H1 (cell line): ENCODE results near the gene SPTBN5. TPM values are rescaled to one million over a fixed set of nuclear protein-coding genes. Genes with fewer than 3 reads are reported as not detected.

Experiments
- CTCF ChIA-PET: fragments of 300-600 bp; sonication (Branson Sonifier 250); formaldehyde crosslinking; loops from one replicate; lab custom pipeline; 2021; ENCODE audit not compliant: partially characterized antibody; lab: Charles Lee
- POLR2A ChIA-PET: fragments of 300-600 bp; sonication (Branson Sonifier 250); formaldehyde crosslinking; loops from one replicate; lab custom pipeline; 2021; ENCODE audit warnings: inconsistent platforms; ENCODE audit not compliant: partially characterized antibody; lab: Charles Lee
- DNase-seq, 2 experiments: peaks; one replicate each; pipeline versions ENCODE4 v3.0.0 to v3.0.0-alpha.2; 2010 to 2022; ENCODE audit warnings: low spot score in 2 of 2, low read depth in 1 of 2, mixed read lengths in 1 of 2
- FAIRE-seq: peaks from 2 replicates; lab custom pipeline; 2011; peaks lifted over from hg19 to GRCh38; lab: Jason Lieb, UNC
- H2AFZ ChIP-seq: 2 replicates; pipeline ENCODE4 v1.8.1; 2012; ENCODE audit warnings: low read length, inconsistent platforms
- H2AK5ac ChIP-seq: 2 replicates; pipeline ENCODE4 v1.6.1; 2013; ENCODE audit warnings: low read depth, low read length
- H2BK120ac ChIP-seq: replicated peaks from 2 replicates; pipeline ENCODE3; 2013; ENCODE audit warnings: low read depth, low read length, inconsistent platforms
- H2BK12ac ChIP-seq: 2 replicates; pipeline ENCODE4 v1.6.1; 2013; ENCODE audit warnings: low read depth, low read length
- H2BK15ac ChIP-seq: 2 replicates; pipeline ENCODE4 v1.6.1; 2013; ENCODE audit warnings: low read length
- H2BK20ac ChIP-seq: 2 replicates; pipeline ENCODE4 v1.6.1; 2013; ENCODE audit warnings: low read length
- H2BK5ac ChIP-seq: 2 replicates; pipeline ENCODE4 v1.6.1; 2013; ENCODE audit warnings: low read depth, low read length
- H3K14ac ChIP-seq: 2 replicates; pipeline ENCODE4 v1.6.1; 2013; ENCODE audit warnings: inconsistent platforms; ENCODE audit not compliant: insufficient read length
- H3K18ac ChIP-seq: 2 replicates; pipeline ENCODE4 v1.6.1; 2013; ENCODE audit warnings: low read length; ENCODE audit errors: extremely low read depth
- H3K23ac ChIP-seq: 2 replicates; pipeline ENCODE4 v1.6.1; 2013; ENCODE audit warnings: inconsistent platforms; ENCODE audit not compliant: insufficient read length
- H3K23me2 ChIP-seq: 2 replicates; pipeline ENCODE4 v1.6.1; 2013; ENCODE audit warnings: low read depth, low read length
- H3K27ac ChIP-seq: 2 replicates; pipeline ENCODE4 v1.6.1; 2011; ENCODE audit warnings: low read depth, low read length, inconsistent platforms
- H3K27me3 ChIP-seq, 4 experiments: replicated peaks in 1 of 4; 1 replicate in 1 of 4; 2 replicates in 3 of 4; pipeline versions ENCODE4 v1.6.1 to v1.8.1; 2011 to 2013; ENCODE audit warnings: low read length in 3 of 4, mild to moderate bottlenecking in 3 of 4, inconsistent platforms in 2 of 4, mixed read lengths in 2 of 4, moderate library complexity in 1 of 4; ENCODE audit not compliant: control insufficient read depth in 3 of 4, insufficient read depth in 3 of 4; ENCODE audit errors: extremely low read depth in 1 of 4
- H3K36me3 ChIP-seq, 4 experiments: 2 replicates each; pipeline versions ENCODE4 v1.6.1 to v1.8.1; 2011 to 2013; ENCODE audit warnings: mild to moderate bottlenecking in 4 of 4, low read length in 3 of 4, moderate library complexity in 2 of 4, control low read depth in 1 of 4, inconsistent platforms in 1 of 4; ENCODE audit not compliant: insufficient read depth in 4 of 4, control insufficient read depth in 2 of 4
- H3K4ac ChIP-seq: replicated peaks from 2 replicates; pipeline ENCODE3; 2013; ENCODE audit warnings: low read length, low read depth, mixed read lengths, inconsistent platforms; ENCODE audit not compliant: insufficient read length
- H3K4me1 ChIP-seq, 4 experiments: replicated peaks in 1 of 4; 1 replicate in 1 of 4; 2 replicates in 3 of 4; pipeline versions ENCODE4 v1.6.1 to v1.8.1; 2011 to 2013; ENCODE audit warnings: low read length in 3 of 4, inconsistent platforms in 2 of 4, mixed read lengths in 1 of 4; ENCODE audit not compliant: insufficient read depth in 4 of 4, control insufficient read depth in 3 of 4
- H3K4me2 ChIP-seq, 2 experiments: 2 replicates each; pipeline versions ENCODE4 v1.6.1 to v1.8.1; 2011 to 2013; ENCODE audit warnings: low read depth in 2 of 2, low read length in 2 of 2, control low read depth in 1 of 2, inconsistent platforms in 1 of 2, mild to moderate bottlenecking in 1 of 2; ENCODE audit not compliant: insufficient read depth in 1 of 2
- H3K4me3 ChIP-seq, 4 experiments: fragments of 200-600, 300-600 bp in 1 of 4; sonication (generic), shearing (Covaris generic), sonication (Bioruptor Twin) in 1 of 4; 2 replicates each; pipeline versions ENCODE4 v1.5.1 to v1.8.1; 2011 to 2016; ENCODE audit warnings: low read length in 4 of 4, low read depth in 3 of 4, control low read depth in 2 of 4, inconsistent platforms in 2 of 4, mild to moderate bottlenecking in 2 of 4, mixed read lengths in 1 of 4, moderate library complexity in 1 of 4; ENCODE audit not compliant: insufficient read depth in 2 of 4; ENCODE audit errors: extremely low read depth in 1 of 4
- H3K56ac ChIP-seq: replicated peaks from 2 replicates; pipeline ENCODE3; 2013; ENCODE audit warnings: low read depth, mild to moderate bottlenecking, mixed read lengths, low read length, inconsistent platforms; ENCODE audit not compliant: insufficient read length
- H3K79me1 ChIP-seq: 2 replicates; pipeline ENCODE4 v1.6.1; 2013; ENCODE audit warnings: low read depth, low read length, control low read depth
- H3K79me2 ChIP-seq, 2 experiments: 2 replicates each; pipeline versions ENCODE4 v1.6.1 to v1.8.1; 2012 to 2013; ENCODE audit warnings: low read length in 2 of 2, mild to moderate bottlenecking in 2 of 2, inconsistent platforms in 1 of 2; ENCODE audit not compliant: insufficient read depth in 2 of 2, control insufficient read depth in 1 of 2
- H3K9ac ChIP-seq, 4 experiments: replicated peaks in 1 of 4; 1 replicate in 1 of 4; 2 replicates in 3 of 4; pipeline versions ENCODE4 v1.6.1 to v1.8.1; 2011 to 2013; ENCODE audit warnings: low read depth in 3 of 4, low read length in 3 of 4, control low read depth in 2 of 4, mild to moderate bottlenecking in 2 of 4, moderate library complexity in 2 of 4, inconsistent platforms in 1 of 4; ENCODE audit errors: extremely low read depth in 1 of 4
- H3K9me3 ChIP-seq, 2 experiments: 2 replicates each; pipeline versions ENCODE4 v1.6.1 to v1.8.1; 2012 to 2013; ENCODE audit warnings: mild to moderate bottlenecking in 2 of 2, moderate library complexity in 2 of 2, control low read depth in 1 of 2, inconsistent platforms in 1 of 2, low read depth in 1 of 2, low read length in 1 of 2, mixed read lengths in 1 of 2; ENCODE audit not compliant: insufficient read depth in 2 of 2
- H4K20me1 ChIP-seq, 2 experiments: replicated peaks in 1 of 2; 2 replicates each; pipeline versions ENCODE3 to v1.8.1; 2011 to 2013; ENCODE audit warnings: inconsistent platforms in 2 of 2, low read length in 2 of 2, mild to moderate bottlenecking in 1 of 2; ENCODE audit not compliant: insufficient read depth in 2 of 2, control insufficient read depth in 1 of 2
- H4K5ac ChIP-seq: 2 replicates; pipeline ENCODE4 v1.6.1; 2013; ENCODE audit warnings: low read length, low read depth, mixed read lengths, inconsistent platforms; ENCODE audit not compliant: insufficient read length
- H4K8ac ChIP-seq: 2 replicates; pipeline ENCODE4 v1.8.0; 2013; ENCODE audit warnings: mild to moderate bottlenecking, moderate library complexity, low read length, inconsistent platforms; ENCODE audit not compliant: insufficient read depth; ENCODE audit errors: extremely low read depth
- H4K91ac ChIP-seq: replicated peaks from 2 replicates; pipeline ENCODE3; 2013; ENCODE audit warnings: low read length, mixed read lengths, inconsistent platforms; ENCODE audit not compliant: insufficient read length
- CHD2 ChIP-seq: IDR thresholded peaks from 2 replicates; pipeline ENCODE4 v1.6.1; 2012; ENCODE audit warnings: low read length, improper control_type of control experiment
- CREB1 ChIP-seq: IDR thresholded peaks from 2 replicates; pipeline ENCODE4 v1.6.1; 2012; ENCODE audit warnings: inconsistent platforms
- EZH2 ChIP-seq: fragments of 200-600 bp; sonication (generic); IDR thresholded peaks from 2 replicates; pipeline ENCODE4 v1.7.1; 2012; ENCODE audit warnings: low read depth, mild to moderate bottlenecking, moderate library complexity, low read length, inconsistent platforms; ENCODE audit not compliant: severe bottlenecking
- KDM1A ChIP-seq: fragments of 200-600, 300-600 bp; sonication (generic); IDR thresholded peaks from 2 replicates; pipeline ENCODE4 v1.7.1; 2016; ENCODE audit warnings: mild to moderate bottlenecking, low read length, borderline replicate concordance
- MAFK ChIP-seq: IDR thresholded peaks from 2 replicates; pipeline ENCODE4 v1.6.1; 2012; ENCODE audit warnings: low read depth, mild to moderate bottlenecking, improper control_type of control experiment, low read length
- POLR2A ChIP-seq, 2 experiments: IDR thresholded peaks; 1 replicate in 1 of 2; 2 replicates in 1 of 2; pipeline ENCODE4 v1.6.1; 2011; ENCODE audit warnings: low read depth in 2 of 2, low read length in 2 of 2, mild to moderate bottlenecking in 2 of 2; ENCODE audit errors: control extremely low read depth in 1 of 2
- SAP30 ChIP-seq: fragments of 300-600 bp; sonication (generic); IDR thresholded peaks from 2 replicates; pipeline ENCODE4 v1.7.1; 2012; ENCODE audit warnings: low read length, moderate library complexity, mild to moderate bottlenecking, inconsistent platforms; ENCODE audit not compliant: insufficient read depth, insufficient replicate concordance
- SIN3A ChIP-seq, 2 experiments: IDR thresholded peaks in 1 of 2; conservative IDR thresholded peaks in 1 of 2; 2 replicates each; pipeline ENCODE4 v1.6.1; 2011 to 2012; ENCODE audit warnings: low read length in 2 of 2, improper control_type of control experiment in 1 of 2, low read depth in 1 of 2, mild to moderate bottlenecking in 1 of 2
- WGBS, 2 experiments: shearing (Covaris generic) in 1 of 2; methylation state at CpG; one replicate each; pipeline versions ENCODE4 v1.1.6 to v1.1.7; 2013 to 2015; ENCODE audit warnings: low lambda C conversion rate in 2 of 2, mixed read lengths in 2 of 2, inconsistent platforms in 1 of 2, low coverage in 1 of 2, missing lambda C conversion rate in 1 of 2; ENCODE audit not compliant: insufficient replicate concordance in 2 of 2, insufficient coverage in 1 of 2, insufficient read length in 1 of 2; ENCODE audit errors: extremely low coverage in 1 of 2, missing lambda C conversion rate in 1 of 2; 5-methylcytosine and 5-hydroxymethylcytosine counted together
- polyA plus RNA-seq, 7 experiments: library from polyadenylated mRNA; depleted of rRNA in 3 of 7; stranded (reverse) in 5 of 7; unstranded in 2 of 7; fragments of >200 nt in 5 of 7; fragments of 200-250 nt in 2 of 7; gene quantifications; 1 replicate in 5 of 7; 2 replicates in 1 of 7; 4 replicates in 1 of 7; pipeline versions ENCODE4 v1.2.1 to v1.2.3, GENCODE V29; 2011 to 2013; ENCODE audit warnings: missing spikeins in 2 of 7, mixed read lengths in 2 of 7
- total RNA-seq: library from RNA; stranded (reverse); fragmentation: NEBNext Ultra II Directional; extraction: Animal tissue kit (Norgen Biotek cat#: 25700); gene quantifications from 2 replicates; pipeline ENCODE4 v1.2.1, GENCODE V29; 2021
- TF ChIP-seq, protein P1 (sequence below): IDR thresholded peaks from 2 replicates; pipeline ENCODE4 v1.6.1; 2012; ENCODE audit warnings: low read length, inconsistent platforms
- TF ChIP-seq, protein P2 (sequence below), 3 experiments: IDR thresholded peaks; 1 replicate in 2 of 3; 2 replicates in 1 of 3; pipeline versions ENCODE4 v1.5.1 to v1.6.1; 2011; ENCODE audit warnings: low read length in 3 of 3, mild to moderate bottlenecking in 3 of 3, inconsistent platforms in 2 of 3, low read depth in 1 of 3, moderate library complexity in 1 of 3; ENCODE audit not compliant: insufficient read depth in 1 of 3; ENCODE audit errors: control extremely low read depth in 1 of 3

Gene SPTBN5
- total and polyA plus RNA-seq, 2 of the 8 experiments (the other 6 are each of a cell fraction or from before 2014, with no cell fraction given): 0.32 to 0.84 TPM

- Histone ChIP-seq H2BK15ac (no peak overlapping the region), H3K4me3 (no peak overlapping the region), H2BK12ac (no peak overlapping the region), H2AK5ac (no peak overlapping the region), H3K9ac (no peak overlapping the region), H2BK120ac (no peak overlapping the region), H3K36me3 (peaks cover 7 to 21% (median 15%) of the 10 kb centered on the region in 4 experiments; a peak in 7 of 8 replicates), H2AFZ (no peak overlapping the region), H3K9me3 (no peaks in the 10 kb centered on the region), H3K56ac (no peak overlapping the region), H2BK20ac (no peak overlapping the region), H3K27ac (no peak overlapping the region), H3K79me1 (peaks cover 6% of the 10 kb centered on the region), H4K8ac (no peak overlapping the region), H4K5ac (no peak overlapping the region), H3K23ac (no peak overlapping the region), H2BK5ac (no peak overlapping the region), H4K20me1 (peaks cover 2 to 9% of the 10 kb centered on the region in 2 experiments), H3K4ac (no peak overlapping the region), H3K4me2 (no peak overlapping the region), H3K23me2 (no peaks in the 10 kb centered on the region), H3K4me1 (no peaks in the 10 kb centered on the region), H3K18ac (no peak overlapping the region), H4K91ac (no peak overlapping the region), H3K27me3 (no peaks in the 10 kb centered on the region), H3K14ac (no peak overlapping the region), H3K79me2 (no peaks in the 10 kb centered on the region)
- 67% methylated on average over 3 of the region's 3 CpGs; no CpG with 5 or more reads in 1 of the 2 experiments for WGBS, 2 experiments
- DNase-seq (no peak), FAIRE-seq (no peak)
- CTCF ChIA-PET: interaction anchor here (0.5 to 1.3 kb wide), 4 partner anchors 10 to 447 kb away, joined by 3 to 4 read pairs (median 3); no protein-coding TSS in a partner anchor
- POLR2A ChIA-PET: no interaction called here
- TF ChIP-seq, protein P1, sequence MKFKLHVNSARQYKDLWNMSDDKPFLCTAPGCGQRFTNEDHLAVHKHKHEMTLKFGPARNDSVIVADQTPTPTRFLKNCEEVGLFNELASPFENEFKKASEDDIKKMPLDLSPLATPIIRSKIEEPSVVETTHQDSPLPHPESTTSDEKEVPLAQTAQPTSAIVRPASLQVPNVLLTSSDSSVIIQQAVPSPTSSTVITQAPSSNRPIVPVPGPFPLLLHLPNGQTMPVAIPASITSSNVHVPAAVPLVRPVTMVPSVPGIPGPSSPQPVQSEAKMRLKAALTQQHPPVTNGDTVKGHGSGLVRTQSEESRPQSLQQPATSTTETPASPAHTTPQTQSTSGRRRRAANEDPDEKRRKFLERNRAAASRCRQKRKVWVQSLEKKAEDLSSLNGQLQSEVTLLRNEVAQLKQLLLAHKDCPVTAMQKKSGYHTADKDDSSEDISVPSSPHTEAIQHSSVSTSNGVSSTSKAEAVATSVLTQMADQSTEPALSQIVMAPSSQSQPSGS: no peak
- TF ChIP-seq SAP30 (no peak), CREB1 (no peak), MAFK (no peak), EZH2 (no peak), POLR2A (IDR thresholded peaks at IDR 0.05; ENCODE audit: control extremely low read depth in 1 of 2, low read depth in 2 of 2, low read length in 2 of 2) (no peak), SIN3A (conservative IDR thresholded peaks at IDR 0.05 in 1 of 2, IDR thresholded peaks at IDR 0.05 in 1 of 2; ENCODE audit: low read depth in 1 of 2, low read length in 2 of 2) (no peak), KDM1A (no peak), CHD2 (no peak)
- TF ChIP-seq, protein P2, sequence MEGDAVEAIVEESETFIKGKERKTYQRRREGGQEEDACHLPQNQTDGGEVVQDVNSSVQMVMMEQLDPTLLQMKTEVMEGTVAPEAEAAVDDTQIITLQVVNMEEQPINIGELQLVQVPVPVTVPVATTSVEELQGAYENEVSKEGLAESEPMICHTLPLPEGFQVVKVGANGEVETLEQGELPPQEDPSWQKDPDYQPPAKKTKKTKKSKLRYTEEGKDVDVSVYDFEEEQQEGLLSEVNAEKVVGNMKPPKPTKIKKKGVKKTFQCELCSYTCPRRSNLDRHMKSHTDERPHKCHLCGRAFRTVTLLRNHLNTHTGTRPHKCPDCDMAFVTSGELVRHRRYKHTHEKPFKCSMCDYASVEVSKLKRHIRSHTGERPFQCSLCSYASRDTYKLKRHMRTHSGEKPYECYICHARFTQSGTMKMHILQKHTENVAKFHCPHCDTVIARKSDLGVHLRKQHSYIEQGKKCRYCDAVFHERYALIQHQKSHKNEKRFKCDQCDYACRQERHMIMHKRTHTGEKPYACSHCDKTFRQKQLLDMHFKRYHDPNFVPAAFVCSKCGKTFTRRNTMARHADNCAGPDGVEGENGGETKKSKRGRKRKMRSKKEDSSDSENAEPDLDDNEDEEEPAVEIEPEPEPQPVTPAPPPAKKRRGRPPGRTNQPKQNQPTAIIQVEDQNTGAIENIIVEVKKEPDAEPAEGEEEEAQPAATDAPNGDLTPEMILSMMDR (IDR thresholded peaks at IDR 0.05; ENCODE audit: control extremely low read depth in 1 of 3, insufficient read depth in 1 of 3, low read depth in 1 of 3, low read length in 3 of 3): no peak
Measured at GRCh38 chr15:41913256-41913655, 19.4 kb upstream of the SPTBN5 start.
